ENCODE measurements around the gene FBXO36. TPM values are rescaled to one million over a fixed set of nuclear protein-coding genes. Genes with fewer than 3 reads are reported as not detected.
A peak's percentile ranks its signal among the peaks of the same experiment; 100 is the strongest.

The FBXO36 gene
- total and polyA plus RNA-seq, 2 of the 13 experiments (the other 11 are each of a cell fraction or from before 2014, with no cell fraction given) = 2.8 TPM

GRCh38 chr2:230053753-230054478 lies 131.6 kb downstream of the FBXO36 start:
- Histone ChIP-seq H3K9me3 (ENCODE audit: low read length) (no peaks in the 10 kb centered on the region), H3K27ac (ENCODE audit: extremely low read length, insufficient read depth, low read length) (no peak overlapping the region), H3K4me1 (ENCODE audit: insufficient read depth, low read length) (peaks cover 13% of the 10 kb centered on the region), H3K4me3 (replicated peaks in 1 of 3; ENCODE audit: insufficient read depth in 1 of 3, low read depth in 2 of 3, low read length in 3 of 3) (no peak overlapping the region), H3K27me3 (ENCODE audit: control insufficient read depth in 1 of 2, insufficient read depth in 2 of 2, low read length in 2 of 2) (no peaks in the 10 kb centered on the region; a peak in 1 of 5 replicates), H3K4me2 (ENCODE audit: low read depth, low read length) (no peak overlapping the region), H3K79me2 (ENCODE audit: insufficient read depth, low read length) (no peaks in the 10 kb centered on the region), H3K9ac (ENCODE audit: insufficient read depth, low read depth, low read length) (no peak overlapping the region), H2AFZ (ENCODE audit: low read length) (no peak overlapping the region), H4K20me1 (ENCODE audit: insufficient read depth, low read length) (no peaks in the 10 kb centered on the region), H3K36me3 (replicated peaks in 1 of 2; ENCODE audit: control insufficient read depth in 1 of 2, insufficient read depth in 2 of 2, low read length in 2 of 2) (no peaks in the 10 kb centered on the region)
- POLR2A ChIA-PET = interaction anchor here (0.6 kb wide), 1 partner anchor 92 kb away, joined by 3 read pairs; no protein-coding TSS in a partner anchor
- WGBS (ENCODE audit: low lambda C conversion rate) = 47% methylated on average over 2 of the region's 2 CpGs
- intact Hi-C loops (cut with micrococcal nuclease; ENCODE audit: unreplicated experiment) (no loop called here), in situ Hi-C loops (cut with HindIII; ENCODE audit: extremely low pct_ligation_motif_present, low pct_unique_long_range_greater_than_20kb) (no loop called here)
- DNase-seq (ENCODE audit: low spot score) = no peak
- no TSS peak for BruUV-seq (replicated peaks)
- ATAC-seq = peak; percentile 41; the same call in 1 of the 3 replicates
- no peak for FAIRE-seq
- TF ChIP-seq TCF7L2 (IDR thresholded peaks at IDR 0.05; ENCODE audit: low read depth, low read length) (no peak), NFE2L2 (IDR thresholded peaks at IDR 0.05; ENCODE audit: low read length) (peak; percentile 23; the same call in 1 of the 2 replicates), NONO (IDR thresholded peaks at IDR 0.05) (no peak), NONO (CRISPR knock-in tag; conservative IDR thresholded peaks at IDR 0.05) (no peak)
- CTCF ChIA-PET (ENCODE audit: low intra/inter-chr PET ratio, low total read pairs) = no interaction called here

DNA sequence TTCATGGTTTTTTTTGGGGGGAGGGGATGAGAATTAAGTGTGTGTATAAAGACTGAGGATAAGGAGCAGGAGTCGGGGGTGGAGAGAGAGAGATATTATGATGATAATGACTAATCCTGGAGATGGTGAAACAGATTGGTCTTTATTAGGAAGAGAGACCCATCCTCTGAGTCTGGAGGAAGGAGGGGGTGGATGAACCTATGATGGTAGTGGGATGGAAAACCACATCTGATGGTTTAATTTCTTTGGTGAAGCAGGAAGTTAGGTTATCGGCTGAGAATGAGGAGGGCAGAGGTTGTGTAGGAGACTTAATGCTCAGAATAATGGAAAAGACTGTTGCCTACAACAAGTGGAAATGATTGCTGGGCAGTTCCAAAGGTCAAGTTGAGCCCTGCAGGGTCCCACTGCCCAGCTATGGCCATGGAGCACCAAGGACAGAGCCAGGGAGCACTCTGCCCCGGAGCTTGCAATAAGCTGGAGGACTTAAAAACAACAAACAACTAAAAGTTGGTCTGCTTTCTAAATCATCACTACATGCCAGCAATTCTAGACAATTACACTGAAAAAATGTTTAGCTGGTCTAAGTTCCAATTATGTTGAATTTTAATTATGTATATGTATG lies 138.5 kb downstream of the FBXO36 start:
- in situ Hi-C loops (cut with HindIII; ENCODE audit: extremely low pct_ligation_motif_present, low pct_unique_long_range_greater_than_20kb) = no loop called here
- no TSS peak for BruUV-seq (replicated peaks)
- ATAC-seq = no peak
- TF ChIP-seq ZNF709 (CRISPR knock-in tag; IDR thresholded peaks at IDR 0.05) (no peak), GLMP (CRISPR knock-in tag; IDR thresholded peaks at IDR 0.05; ENCODE audit: borderline replicate concordance) (no peak), MIER2 (CRISPR knock-in tag; IDR thresholded peaks at IDR 0.05) (no peak), ZNF263 (CRISPR knock-in tag; IDR thresholded peaks at IDR 0.05) (peak; percentile 95), TMF1 (CRISPR knock-in tag; IDR thresholded peaks at IDR 0.05; ENCODE audit: low read depth) (no peak), MBD4 (IDR thresholded peaks at IDR 0.05; ENCODE audit: borderline replicate concordance, low read length) (no peak)
- TF ChIP-seq, protein P1, sequence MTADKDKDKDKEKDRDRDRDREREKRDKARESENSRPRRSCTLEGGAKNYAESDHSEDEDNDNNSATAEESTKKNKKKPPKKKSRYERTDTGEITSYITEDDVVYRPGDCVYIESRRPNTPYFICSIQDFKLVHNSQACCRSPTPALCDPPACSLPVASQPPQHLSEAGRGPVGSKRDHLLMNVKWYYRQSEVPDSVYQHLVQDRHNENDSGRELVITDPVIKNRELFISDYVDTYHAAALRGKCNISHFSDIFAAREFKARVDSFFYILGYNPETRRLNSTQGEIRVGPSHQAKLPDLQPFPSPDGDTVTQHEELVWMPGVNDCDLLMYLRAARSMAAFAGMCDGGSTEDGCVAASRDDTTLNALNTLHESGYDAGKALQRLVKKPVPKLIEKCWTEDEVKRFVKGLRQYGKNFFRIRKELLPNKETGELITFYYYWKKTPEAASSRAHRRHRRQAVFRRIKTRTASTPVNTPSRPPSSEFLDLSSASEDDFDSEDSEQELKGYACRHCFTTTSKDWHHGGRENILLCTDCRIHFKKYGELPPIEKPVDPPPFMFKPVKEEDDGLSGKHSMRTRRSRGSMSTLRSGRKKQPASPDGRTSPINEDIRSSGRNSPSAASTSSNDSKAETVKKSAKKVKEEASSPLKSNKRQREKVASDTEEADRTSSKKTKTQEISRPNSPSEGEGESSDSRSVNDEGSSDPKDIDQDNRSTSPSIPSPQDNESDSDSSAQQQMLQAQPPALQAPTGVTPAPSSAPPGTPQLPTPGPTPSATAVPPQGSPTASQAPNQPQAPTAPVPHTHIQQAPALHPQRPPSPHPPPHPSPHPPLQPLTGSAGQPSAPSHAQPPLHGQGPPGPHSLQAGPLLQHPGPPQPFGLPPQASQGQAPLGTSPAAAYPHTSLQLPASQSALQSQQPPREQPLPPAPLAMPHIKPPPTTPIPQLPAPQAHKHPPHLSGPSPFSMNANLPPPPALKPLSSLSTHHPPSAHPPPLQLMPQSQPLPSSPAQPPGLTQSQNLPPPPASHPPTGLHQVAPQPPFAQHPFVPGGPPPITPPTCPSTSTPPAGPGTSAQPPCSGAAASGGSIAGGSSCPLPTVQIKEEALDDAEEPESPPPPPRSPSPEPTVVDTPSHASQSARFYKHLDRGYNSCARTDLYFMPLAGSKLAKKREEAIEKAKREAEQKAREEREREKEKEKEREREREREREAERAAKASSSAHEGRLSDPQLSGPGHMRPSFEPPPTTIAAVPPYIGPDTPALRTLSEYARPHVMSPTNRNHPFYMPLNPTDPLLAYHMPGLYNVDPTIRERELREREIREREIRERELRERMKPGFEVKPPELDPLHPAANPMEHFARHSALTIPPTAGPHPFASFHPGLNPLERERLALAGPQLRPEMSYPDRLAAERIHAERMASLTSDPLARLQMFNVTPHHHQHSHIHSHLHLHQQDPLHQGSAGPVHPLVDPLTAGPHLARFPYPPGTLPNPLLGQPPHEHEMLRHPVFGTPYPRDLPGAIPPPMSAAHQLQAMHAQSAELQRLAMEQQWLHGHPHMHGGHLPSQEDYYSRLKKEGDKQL (CRISPR knock-in tag; IDR thresholded peaks at IDR 0.05; ENCODE audit: low read depth) = no peak

More for the DNA sequence above, 138.5 kb downstream of the FBXO36 start:
- intact Hi-C loops (cut with micrococcal nuclease; ENCODE audit: unreplicated experiment) = no loop called here
- ChIA-PET POLR2A (no interaction called here), CTCF (ENCODE audit: low intra/inter-chr PET ratio, low total read pairs) (no interaction called here)
- DNase-seq (ENCODE audit: low spot score) (no peak), FAIRE-seq (no peak)
- peaks cover 0 to 12% of the 10 kb centered on the region in 2 experiments; a peak in 3 of 5 replicates for H3K27me3 ChIP-seq (ENCODE audit: control insufficient read depth in 1 of 2, insufficient read depth in 2 of 2, low read length in 2 of 2)
- no peaks in the 10 kb centered on the region for H3K79me2 ChIP-seq (ENCODE audit: insufficient read depth, low read length)
- H4K20me1 ChIP-seq (ENCODE audit: insufficient read depth, low read length) = no peaks in the 10 kb centered on the region
- no peaks in the 10 kb centered on the region for H3K9me3 ChIP-seq (ENCODE audit: low read length)
- H3K4me1 ChIP-seq (ENCODE audit: insufficient read depth, low read length) = no peaks in the 10 kb centered on the region
- H3K27ac ChIP-seq (ENCODE audit: extremely low read length, insufficient read depth, low read length) = no peak overlapping the region
- H3K9ac ChIP-seq (ENCODE audit: insufficient read depth, low read depth, low read length) = no peak overlapping the region
- no peak overlapping the region for H2AFZ ChIP-seq (ENCODE audit: low read length)
- no peak overlapping the region for H3K4me3 ChIP-seq (replicated peaks in 1 of 3; ENCODE audit: insufficient read depth in 1 of 3, low read depth in 2 of 3, low read length in 3 of 3)
- WGBS (ENCODE audit: low lambda C conversion rate) = 7% methylated on average over 3 of the region's 3 CpGs
- H3K36me3 ChIP-seq (replicated peaks in 1 of 2; ENCODE audit: control insufficient read depth in 1 of 2, insufficient read depth in 2 of 2, low read length in 2 of 2) = no peaks in the 10 kb centered on the region
- no peak overlapping the region for H3K4me2 ChIP-seq (ENCODE audit: low read depth, low read length)

Data from HepG2 (cell line).